ENCODE data around the gene DNAJB2.

DNA sequence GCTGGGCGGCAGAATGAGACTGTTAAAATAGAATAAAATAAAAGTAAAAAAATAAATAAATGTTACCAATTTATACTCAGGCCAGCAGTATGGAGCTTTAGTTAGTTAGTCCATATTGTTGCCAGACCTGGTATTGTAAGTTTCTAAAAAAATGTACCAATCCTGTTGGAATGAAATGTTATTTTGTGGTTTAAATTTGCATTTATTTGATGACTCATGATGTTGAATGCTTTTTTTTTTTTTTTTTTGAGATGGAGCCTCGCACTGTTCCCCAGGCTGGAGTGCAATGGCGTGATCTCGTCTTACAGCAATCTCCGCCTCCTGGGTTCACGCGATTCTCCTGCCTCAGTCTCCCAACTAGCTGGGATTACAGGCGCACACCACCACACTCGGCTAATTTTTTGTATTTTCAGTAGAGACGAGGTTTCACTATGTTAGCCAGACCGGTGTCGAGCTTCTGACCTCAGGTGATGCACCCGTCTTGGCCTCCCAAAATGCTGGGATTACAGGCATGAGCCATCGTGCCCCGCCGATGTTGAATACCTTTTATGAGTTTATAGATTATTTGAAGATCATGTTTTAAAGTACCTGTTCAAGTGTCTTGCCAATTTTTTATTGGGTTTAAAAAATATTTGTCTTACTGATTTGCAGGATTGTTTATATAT, 35.8 kb downstream of the DNAJB2 start:
- no peak for TF ChIP-seq POLR2A (IDR thresholded peaks at IDR 0.05; ENCODE audit: low read length)
- TF ChIP-seq GATA1 (IDR thresholded peaks at IDR 0.05; ENCODE audit: low read depth, low read length): no peak
